A673 (cell line): ENCODE measurements around the gene LRRC8D. TPM values are rescaled to one million over a fixed set of nuclear protein-coding genes. Genes with fewer than 3 reads are reported as not detected.

Experiments used
- BruUV-seq: library from RNA; stranded (reverse); fragments of 400-500 nt; replicated peaks from 2 replicates; lab custom pipeline; 2021; lab: Mats Ljungman, UMichigan
- CTCF ChIA-PET: fragments of 300-600 bp; sonication (Branson Sonifier 250); formaldehyde crosslinking; loops from one replicate; lab custom pipeline; 2022; ENCODE audit warnings: antibody characterized with exemption; lab: Charles Lee
- POLR2A ChIA-PET: fragments of 300-600 bp; sonication (Branson Sonifier 250); formaldehyde crosslinking; loops from one replicate; lab custom pipeline; 2022; ENCODE audit warnings: antibody characterized with exemption; ENCODE audit not compliant: low non-redundant PET; lab: Charles Lee
- DNase-seq: peaks from one replicate; pipeline ENCODE4 v3.0.0-alpha.2; 2015; ENCODE audit warnings: low spot score
- H3K27ac ChIP-seq: fragments of 200-600 bp; sonication (generic); 2 replicates; pipeline ENCODE4 v1.5.1; 2016; ENCODE audit warnings: mixed run types, low read depth, mild to moderate bottlenecking, mixed read lengths, antibody characterized with exemption, low read length; ENCODE audit not compliant: poor library complexity, severe bottlenecking
- H3K27me3 ChIP-seq: fragments of 200-600 bp; sonication (generic); replicated peaks from 2 replicates; pipeline ENCODE4 v1.6.1; 2017; ENCODE audit warnings: mixed run types, low read depth, mild to moderate bottlenecking, mixed read lengths, antibody characterized with exemption, low read length; ENCODE audit not compliant: insufficient read depth, poor library complexity
- H3K36me3 ChIP-seq: fragments of 200-600 bp; sonication (generic); 2 replicates; pipeline ENCODE4 v1.6.1; 2016; ENCODE audit warnings: mixed run types, mild to moderate bottlenecking, mixed read lengths, antibody characterized with exemption, low read length; ENCODE audit not compliant: insufficient read depth, poor library complexity, severe bottlenecking
- H3K4me1 ChIP-seq: fragments of 200-600 bp; sonication (generic); 2 replicates; pipeline ENCODE4 v1.6.1; 2017; ENCODE audit warnings: mixed run types, mild to moderate bottlenecking, mixed read lengths, antibody characterized with exemption, low read length; ENCODE audit not compliant: insufficient read depth, poor library complexity, severe bottlenecking
- H3K4me3 ChIP-seq: fragments of 200-600 bp; sonication (generic); 2 replicates; pipeline ENCODE4 v1.5.1; 2016; ENCODE audit warnings: low read depth, mixed run types, mild to moderate bottlenecking, mixed read lengths, low read length; ENCODE audit not compliant: poor library complexity, severe bottlenecking
- H3K9me3 ChIP-seq: fragments of 200-600 bp; sonication (generic); 2 replicates; pipeline ENCODE4 v1.6.1; 2016; ENCODE audit warnings: mixed run types, low read depth, mild to moderate bottlenecking, mixed read lengths, antibody characterized with exemption, low read length; ENCODE audit not compliant: poor library complexity, severe bottlenecking
- CTCF ChIP-seq: fragments of 300-800, 200-600 bp; sonication (generic); conservative IDR thresholded peaks from 2 replicates; pipeline ENCODE4 v1.5.1; 2017; ENCODE audit warnings: low read depth, mild to moderate bottlenecking, antibody characterized with exemption, low read length, moderate library complexity, mixed read lengths
- EZH2 ChIP-seq: fragments of 200-600 bp; sonication (generic); IDR thresholded peaks from 2 replicates; pipeline ENCODE4 v1.6.1; 2017; ENCODE audit warnings: borderline replicate concordance, low read depth, mild to moderate bottlenecking, mixed read lengths, antibody characterized with exemption, low read length; ENCODE audit not compliant: poor library complexity, severe bottlenecking
- intact Hi-C: fragments of 100-400 bp; cut with micrococcal nuclease; formaldehyde crosslinking; loops from one replicate; pipeline ENCODE4 v1.10.0; 2022; ENCODE audit not compliant: unreplicated experiment
- total RNA-seq: library from RNA; stranded (reverse); gene quantifications from 2 replicates; pipeline ENCODE4 v1.2.3, GENCODE V29; 2021

LRRC8D gene
- total RNA-seq, 1 experiment from 2014 or later: 59.4 TPM

- H3K4me3 ChIP-seq: peak overlapping the region; percentile 86
- intact Hi-C loops: loop anchor here (5.0 kb wide), 2 partner anchors 84 to 164 kb away; no protein-coding TSS in a partner anchor
- H3K36me3 ChIP-seq: peaks cover 12% of the 10 kb centered on the region
- BruUV-seq: no TSS peak
- TF ChIP-seq CTCF (no peak), EZH2 (no peak)
- ChIA-PET POLR2A (no interaction called here), CTCF (no interaction called here)
- peak; percentile 54 for DNase-seq
- no peaks in the 10 kb centered on the region for H3K27me3 ChIP-seq
- H3K4me1 ChIP-seq: peaks cover 39% of the 10 kb centered on the region
- no peaks in the 10 kb centered on the region for H3K9me3 ChIP-seq
- H3K27ac ChIP-seq: peak overlapping the region; percentile 89
Observed at GRCh38 chr1:89822999-89823628, 2.3 kb downstream of the LRRC8D start.

DNA sequence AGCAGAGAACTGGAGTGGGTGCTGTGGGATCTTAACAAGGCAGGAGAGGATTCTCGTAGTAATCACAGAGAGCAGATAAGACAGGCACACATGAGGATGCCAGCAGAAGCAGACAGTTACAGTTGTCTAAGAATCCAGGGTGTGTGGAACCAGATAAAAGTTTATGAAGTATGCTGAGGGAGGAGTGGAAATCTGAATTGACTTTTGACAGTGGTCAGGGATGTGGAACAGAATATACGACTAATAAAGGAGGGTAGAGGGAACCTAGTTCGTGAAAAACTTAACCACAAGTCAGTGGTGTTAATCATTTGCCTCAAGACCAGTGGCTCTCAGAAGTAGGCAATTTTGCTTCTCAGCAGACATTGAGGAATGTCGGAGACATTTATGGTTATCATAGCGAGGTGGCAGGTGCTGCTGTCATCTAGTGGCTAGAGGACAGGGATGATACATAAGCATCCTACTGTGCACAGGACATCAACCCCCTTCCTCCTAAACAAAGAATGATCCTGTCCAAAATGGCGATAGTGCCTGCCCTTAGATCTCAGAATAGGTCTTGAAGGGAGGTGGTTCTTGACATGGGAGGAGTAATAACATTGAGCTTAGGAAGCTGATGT lies 3.0 kb downstream of the LRRC8D start:
- intact Hi-C loops: loop anchor here (5.0 kb wide), 2 partner anchors 84 to 164 kb away; no protein-coding TSS in a partner anchor
- no peaks in the 10 kb centered on the region for H3K27me3 ChIP-seq
- CTCF ChIA-PET: no interaction called here
- no TSS peak for BruUV-seq
- peaks cover 39% of the 10 kb centered on the region for H3K4me1 ChIP-seq
- peaks cover 12% of the 10 kb centered on the region for H3K36me3 ChIP-seq
- no peaks in the 10 kb centered on the region for H3K9me3 ChIP-seq
- POLR2A ChIA-PET: no interaction called here
- TF ChIP-seq CTCF: no peak
- no peak for TF ChIP-seq EZH2
- H3K4me3 ChIP-seq: peak overlapping the region; percentile 86
- peak; percentile 33 for DNase-seq
- H3K27ac ChIP-seq: peak overlapping the region; percentile 89

DNA sequence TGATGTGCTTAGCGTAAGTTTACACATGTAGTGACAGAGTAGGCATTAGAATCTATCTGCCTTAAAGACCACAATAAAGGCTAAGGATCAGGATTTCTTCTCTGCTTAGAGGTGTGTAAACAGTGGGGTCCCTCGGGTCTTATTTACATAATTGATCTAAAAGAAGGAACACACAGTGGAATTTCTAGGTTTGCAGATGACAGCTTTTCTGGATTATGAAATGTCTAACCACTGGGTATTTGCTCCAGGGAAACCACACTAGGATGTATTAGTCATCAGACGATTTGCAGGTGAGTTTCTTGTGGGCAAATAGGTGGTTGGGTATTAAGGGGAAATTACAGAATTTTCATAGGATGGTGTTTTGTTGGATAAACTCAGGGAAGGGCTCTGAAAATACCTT lies 5.8 kb downstream of the LRRC8D start:
- H3K27ac ChIP-seq: no peak overlapping the region
- no peak for DNase-seq
- intact Hi-C loops: no loop called here
- no peaks in the 10 kb centered on the region for H3K27me3 ChIP-seq
- ChIA-PET CTCF (no interaction called here), POLR2A (no interaction called here)
- H3K4me1 ChIP-seq: peaks cover 35% of the 10 kb centered on the region
- no peaks in the 10 kb centered on the region for H3K9me3 ChIP-seq
- BruUV-seq: no TSS peak
- H3K4me3 ChIP-seq: no peak overlapping the region
- TF ChIP-seq EZH2 (no peak), CTCF (no peak)
- H3K36me3 ChIP-seq: peaks cover 12% of the 10 kb centered on the region
